Measurements from ENCODE around the gene SPTBN1.

Gene SPTBN1

GRCh38 chr2:54636415-54637139 is 180.4 kb downstream of the SPTBN1 start:
- DNase-seq, result no peak

- no peak for DNase-seq
Measured at GRCh38 chr2:54638103-54638502, 182.0 kb downstream of the SPTBN1 start.

GRCh38 chr2:54638774-54639187 is 182.7 kb downstream of the SPTBN1 start:
- no peak for DNase-seq

GRCh38 chr2:54639609-54640008 is 183.5 kb downstream of the SPTBN1 start:
- peak; percentile 7 for DNase-seq

- no peak for DNase-seq
Measured at GRCh38 chr2:54640834-54641540, 184.9 kb downstream of the SPTBN1 start.

- no peak for DNase-seq
Measured at GRCh38 chr2:54641988-54642387, 185.9 kb downstream of the SPTBN1 start.

- no peak for DNase-seq
Measured at GRCh38 chr2:54642677-54643430, 186.7 kb downstream of the SPTBN1 start.

- DNase-seq, result no peak
Measured at GRCh38 chr2:54644236-54644635, 188.1 kb downstream of the SPTBN1 start.

GRCh38 chr2:54646170-54646927 is 190.2 kb downstream of the SPTBN1 start:
- DNase-seq, result no peak

GRCh38 chr2:54648256-54648655 is 192.1 kb downstream of the SPTBN1 start:
- no peak for DNase-seq

GRCh38 chr2:54649191-54649590 is 193.1 kb downstream of the SPTBN1 start:
- no peak for DNase-seq

- DNase-seq, result no peak
Measured at GRCh38 chr2:54649633-54650032, 193.5 kb downstream of the SPTBN1 start.

GRCh38 chr2:54650612-54651011 is 194.5 kb downstream of the SPTBN1 start:
- DNase-seq, result no peak

GRCh38 chr2:54651291-54651690 is 195.2 kb downstream of the SPTBN1 start:
- DNase-seq, result no peak

GRCh38 chr2:54652540-54652939 is 196.4 kb downstream of the SPTBN1 start:
- peak; percentile 55 for DNase-seq

- DNase-seq, result no peak
Measured at GRCh38 chr2:54653572-54654204, 197.6 kb downstream of the SPTBN1 start.

- DNase-seq, result no peak
Measured at GRCh38 chr2:54655046-54655809, 199.1 kb downstream of the SPTBN1 start.

- no peak for DNase-seq
Measured at GRCh38 chr2:54656863-54657262, 200.7 kb downstream of the SPTBN1 start.

- DNase-seq, result peak; percentile 72
Measured at GRCh38 chr2:54657664-54658083, 201.5 kb downstream of the SPTBN1 start.

GRCh38 chr2:54658564-54659071 is 202.5 kb downstream of the SPTBN1 start:
- no peak for DNase-seq

- no peak for DNase-seq
Measured at GRCh38 chr2:54659527-54659926, 203.4 kb downstream of the SPTBN1 start.

All from hematopoietic multipotent progenitor cell treated with erythropoietin and hydrocortisone succinate and interleukin-3 and kit ligand, for 6 days (in vitro differentiated cells).